Measurements from ENCODE around the gene TGM2. TPM values are rescaled to one million over a fixed set of nuclear protein-coding genes. Genes with fewer than 3 reads are reported as not detected.
A peak's percentile ranks its signal among the peaks of the same experiment; 100 is the strongest.

TGM2 gene
- total RNA-seq, 4 donors from 2014 or later, result 170 to 385 (median 212) TPM

- Histone ChIP-seq H3K27ac (replicated peaks in 1 of 4) (peak overlapping the region; percentile 87 to 93 (median 88)), H3K9me3 (no peaks in the 10 kb centered on the region), H3K27me3 (no peaks in the 10 kb centered on the region), H3K36me3 (peaks cover 6 to 60% (median 47%) of the 10 kb centered on the region in 4 donors), H3K4me1 (peaks cover 82 to 100% (median 96%) of the 10 kb centered on the region in 4 donors), H3K4me3 (no peak overlapping the region)
- intact Hi-C loops (cut with DNase I), result no loop called here
- no peak for DNase-seq (ENCODE audit: extremely low spot score)
- WGBS, result 60% methylated on average over 13 of the region's 14 CpGs
- TF ChIP-seq CTCF (IDR thresholded peaks at IDR 0.05) (no peak), POLR2A (IDR thresholded peaks at IDR 0.05; ENCODE audit: low read depth) (no peak), EP300 (IDR thresholded peaks at IDR 0.05) (peak; percentile 87), POLR2AphosphoS5 (IDR thresholded peaks at IDR 0.05) (peak; percentile 57)
Observed at GRCh38 chr20:38157635-38158495, 7.2 kb downstream of the TGM2 start.

- Histone ChIP-seq H3K4me3 (no peak overlapping the region), H3K27me3 (no peaks in the 10 kb centered on the region), H3K27ac (replicated peaks in 1 of 4) (peak overlapping the region; percentile 87 to 93 (median 88)), H3K9me3 (no peaks in the 10 kb centered on the region), H3K4me1 (peaks cover 85 to 100% (median 97%) of the 10 kb centered on the region in 4 donors), H3K36me3 (peaks cover 6 to 60% (median 47%) of the 10 kb centered on the region in 4 donors)
- TF ChIP-seq EP300 (IDR thresholded peaks at IDR 0.05), result no peak
- no peak for TF ChIP-seq POLR2A (IDR thresholded peaks at IDR 0.05; ENCODE audit: low read depth)
- TF ChIP-seq CTCF (IDR thresholded peaks at IDR 0.05), result no peak
- peak; percentile 79 to 88 for TF ChIP-seq POLR2AphosphoS5 (IDR thresholded peaks at IDR 0.05)
- intact Hi-C loops (cut with DNase I), result no loop called here
- WGBS, result 35% methylated on average over 9 of the region's 11 CpGs
- DNase-seq (ENCODE audit: extremely low spot score), result peak; percentile 94
Observed at GRCh38 chr20:38156888-38157634, 8.0 kb downstream of the TGM2 start.

- peaks cover 85 to 100% (median 97%) of the 10 kb centered on the region in 4 donors for H3K4me1 ChIP-seq
- DNase-seq (ENCODE audit: extremely low spot score), result no peak
- WGBS, result 88% methylated on average over 6 of the region's 6 CpGs
- H3K4me3 ChIP-seq, result no peak overlapping the region
- H3K27ac ChIP-seq (replicated peaks in 1 of 4), result peak overlapping the region; percentile 87 to 93 (median 88)
- H3K27me3 ChIP-seq, result no peaks in the 10 kb centered on the region
- H3K36me3 ChIP-seq, result peaks cover 10 to 61% (median 46%) of the 10 kb centered on the region in 4 donors
- H3K9me3 ChIP-seq, result no peaks in the 10 kb centered on the region
- intact Hi-C loops (cut with DNase I), result no loop called here
- TF ChIP-seq POLR2A (IDR thresholded peaks at IDR 0.05; ENCODE audit: low read depth), result no peak
- TF ChIP-seq POLR2AphosphoS5 (IDR thresholded peaks at IDR 0.05), result no peak
- no peak for TF ChIP-seq EP300 (IDR thresholded peaks at IDR 0.05)
- no peak for TF ChIP-seq CTCF (IDR thresholded peaks at IDR 0.05)
Observed at GRCh38 chr20:38156280-38156679, 8.8 kb downstream of the TGM2 start.

- TF ChIP-seq CTCF (IDR thresholded peaks at IDR 0.05), result no peak
- TF ChIP-seq POLR2AphosphoS5 (IDR thresholded peaks at IDR 0.05), result no peak
- no peak for TF ChIP-seq POLR2A (IDR thresholded peaks at IDR 0.05; ENCODE audit: low read depth)
- TF ChIP-seq EP300 (IDR thresholded peaks at IDR 0.05), result no peak
- WGBS, result 93% methylated on average over 10 of the region's 13 CpGs
- Histone ChIP-seq H3K4me1 (peaks cover 85 to 99% (median 95%) of the 10 kb centered on the region in 4 donors), H3K27ac (replicated peaks in 1 of 4) (peak overlapping the region; percentile 87 to 93 (median 88)), H3K27me3 (no peaks in the 10 kb centered on the region), H3K9me3 (no peaks in the 10 kb centered on the region), H3K4me3 (no peak overlapping the region), H3K36me3 (peaks cover 14 to 61% (median 44%) of the 10 kb centered on the region in 4 donors)
- no peak for DNase-seq (ENCODE audit: extremely low spot score)
- intact Hi-C loops (cut with DNase I), result no loop called here
Observed at GRCh38 chr20:38155811-38156210, 9.3 kb downstream of the TGM2 start.

Measured in esophagus muscularis mucosa (tissue), 4 donors.